Right lobe of liver (tissue), 4 donors: ENCODE data around the gene AICDA.

Experiments used
- CTCF ChIP-seq, 4 donors: fragments of 200-600 bp in 3 of 4; fragments of 450-650 bp in 1 of 4; IDR thresholded peaks; one replicate each; pipeline versions ENCODE4 v1.5.1 to v1.8.0; 2016 to 2022; ENCODE audit warnings: antibody characterized with exemption in 4 of 4, mild to moderate bottlenecking in 2 of 4
- POLR2A ChIP-seq: fragments of 450-650 bp; IDR thresholded peaks from one replicate; pipeline ENCODE4 v1.6.1; 2017; ENCODE audit warnings: antibody characterized with exemption, mild to moderate bottlenecking
- donor health status: DM: no; HTN: no; CAD: no.
- donor health status: DM: no; HTN: no; CAD: no.
- donor health status: DM: no; HTN: yes; CAD: no.

- TF ChIP-seq CTCF (IDR thresholded peaks at IDR 0.05) (no peak), POLR2A (no peak)
Measured at GRCh38 chr12:8648576-8649205, 36.0 kb upstream of the AICDA start.
